GM12878 (cell line): ENCODE results near the gene PM20D2.

Experiments used
- CEBPB ChIP-seq, 2 experiments: fragments of 150-350 bp in 1 of 2; IDR thresholded peaks; 2 replicates each; pipeline ENCODE4 v1.6.1; 2012 to 2014; ENCODE audit warnings: low read depth in 2 of 2, low read length in 2 of 2, borderline replicate concordance in 1 of 2, inconsistent platforms in 1 of 2
- EP300 ChIP-seq, 2 experiments: fragments of 150-350 bp in 1 of 2; IDR thresholded peaks; 2 replicates each; pipeline ENCODE4 v1.6.1; 2011 to 2012; ENCODE audit warnings: low read depth in 2 of 2, low read length in 2 of 2, borderline replicate concordance in 1 of 2, improper control_type of control experiment in 1 of 2, inconsistent platforms in 1 of 2; ENCODE audit not compliant: control insufficient read depth in 1 of 2
- EZH2 ChIP-seq: IDR thresholded peaks from 2 replicates; pipeline ENCODE4 v1.6.1; 2012; ENCODE audit warnings: low read depth, mild to moderate bottlenecking, control low read depth, inconsistent platforms, low read length, borderline replicate concordance; ENCODE audit not compliant: control insufficient read depth
- SP1 ChIP-seq: IDR thresholded peaks from one replicate; pipeline ENCODE4 v1.6.1; 2011; ENCODE audit warnings: low read depth, low read length
- TF ChIP-seq, protein P1 (sequence below), 3 experiments: IDR thresholded peaks in 2 of 3; conservative IDR thresholded peaks in 1 of 3; 2 replicates each; pipeline ENCODE4 v1.5.1; 2011; ENCODE audit warnings: low read depth in 3 of 3, low read length in 3 of 3, mild to moderate bottlenecking in 3 of 3, control low read depth in 2 of 3, moderate library complexity in 2 of 3, inconsistent platforms in 1 of 3, mixed read lengths in 1 of 3; ENCODE audit not compliant: control insufficient read depth in 2 of 3, insufficient read depth in 1 of 3; ENCODE audit errors: extremely low read depth in 1 of 3

DNA sequence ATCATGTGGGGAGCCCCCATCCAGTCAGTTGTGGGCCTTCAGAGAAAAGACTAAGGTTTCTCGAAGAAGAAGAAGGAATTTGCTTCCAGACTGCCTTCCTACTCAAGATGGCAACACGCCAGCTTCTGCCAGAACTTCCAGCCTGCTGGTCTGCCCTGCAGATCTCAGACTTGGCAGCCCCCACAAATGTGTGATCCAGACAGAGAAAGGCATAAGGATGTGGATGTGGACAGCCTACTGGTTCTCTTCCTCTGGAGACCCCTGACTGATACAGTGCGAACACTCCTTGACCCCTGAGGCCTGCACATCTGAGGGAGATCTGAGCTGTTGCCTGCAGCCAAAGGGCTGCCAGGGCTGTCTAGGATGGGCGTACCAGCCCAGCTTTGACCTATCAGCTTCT, 62.7 kb downstream of the PM20D2 start:
- no peak for TF ChIP-seq SP1
- TF ChIP-seq EZH2 = no peak
- TF ChIP-seq EP300 (IDR thresholded peaks at IDR 0.05; ENCODE audit: borderline replicate concordance in 1 of 2, control insufficient read depth in 1 of 2, low read depth in 2 of 2, low read length in 2 of 2) = no peak
- TF ChIP-seq, protein P1, sequence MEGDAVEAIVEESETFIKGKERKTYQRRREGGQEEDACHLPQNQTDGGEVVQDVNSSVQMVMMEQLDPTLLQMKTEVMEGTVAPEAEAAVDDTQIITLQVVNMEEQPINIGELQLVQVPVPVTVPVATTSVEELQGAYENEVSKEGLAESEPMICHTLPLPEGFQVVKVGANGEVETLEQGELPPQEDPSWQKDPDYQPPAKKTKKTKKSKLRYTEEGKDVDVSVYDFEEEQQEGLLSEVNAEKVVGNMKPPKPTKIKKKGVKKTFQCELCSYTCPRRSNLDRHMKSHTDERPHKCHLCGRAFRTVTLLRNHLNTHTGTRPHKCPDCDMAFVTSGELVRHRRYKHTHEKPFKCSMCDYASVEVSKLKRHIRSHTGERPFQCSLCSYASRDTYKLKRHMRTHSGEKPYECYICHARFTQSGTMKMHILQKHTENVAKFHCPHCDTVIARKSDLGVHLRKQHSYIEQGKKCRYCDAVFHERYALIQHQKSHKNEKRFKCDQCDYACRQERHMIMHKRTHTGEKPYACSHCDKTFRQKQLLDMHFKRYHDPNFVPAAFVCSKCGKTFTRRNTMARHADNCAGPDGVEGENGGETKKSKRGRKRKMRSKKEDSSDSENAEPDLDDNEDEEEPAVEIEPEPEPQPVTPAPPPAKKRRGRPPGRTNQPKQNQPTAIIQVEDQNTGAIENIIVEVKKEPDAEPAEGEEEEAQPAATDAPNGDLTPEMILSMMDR (IDR thresholded peaks at IDR 0.05 in 2 of 3, conservative IDR thresholded peaks at IDR 0.05 in 1 of 3; ENCODE audit: control insufficient read depth in 2 of 3, extremely low read depth in 1 of 3, insufficient read depth in 1 of 3, low read depth in 3 of 3, low read length in 3 of 3) = no peak
- no peak for TF ChIP-seq CEBPB (IDR thresholded peaks at IDR 0.05; ENCODE audit: borderline replicate concordance in 1 of 2, low read depth in 2 of 2, low read length in 2 of 2)
